GM19328 (cell line): ENCODE data around the gene ICAM2.
"Not testable (repeated sequence)": the region's sequence is repeated elsewhere in the genome, so short reads cannot be mapped to it uniquely, and the experiment has no call there.

ENCODE experiments used
- ATAC-seq: cut with Tn5 transposase; IDR thresholded peaks from one replicate; pipeline ENCODE4 v1.9.1; 2021; ENCODE audit warnings: mild to moderate bottlenecking, moderate library complexity; ENCODE audit not compliant: unreplicated experiment

Gene ICAM2

GRCh38 chr17:63998050-63998720, 22.2 kb downstream of the ICAM2 start, which contains the start of gene PRR29:
Gene PRR29 (plus strand): TSS chr17:63998351. CDS start chr17:63998365, 14 bp downstream.
- ATAC-seq = no peak

- ATAC-seq = no peak
These were observed 22.9 kb downstream of the ICAM2 start for GRCh38 chr17:63997341-63998048.

GRCh38 chr17:63996430-63997182, 23.8 kb downstream of the ICAM2 start:
- ATAC-seq = no peak

GRCh38 chr17:63995626-63996025, 24.8 kb downstream of the ICAM2 start:
- ATAC-seq = no peak

GRCh38 chr17:63993368-63993985, 27.0 kb downstream of the ICAM2 start:
- ATAC-seq = no peak

GRCh38 chr17:63991611-63992010, 28.8 kb downstream of the ICAM2 start:
- ATAC-seq = no peak

- ATAC-seq = no peak
These were observed 30.6 kb downstream of the ICAM2 start for GRCh38 chr17:63989622-63990345.

- ATAC-seq = no peak
These were observed 31.5 kb downstream of the ICAM2 start for GRCh38 chr17:63988741-63989621.

GRCh38 chr17:63988127-63988478, 32.3 kb downstream of the ICAM2 start:
- ATAC-seq = no peak

GRCh38 chr17:63987221-63988126, 33.0 kb downstream of the ICAM2 start:
- no peak for ATAC-seq

- no peak for ATAC-seq
These were observed 33.6 kb downstream of the ICAM2 start for GRCh38 chr17:63986821-63987220.

- no peak for ATAC-seq
These were observed 34.9 kb downstream of the ICAM2 start for GRCh38 chr17:63985387-63986140.

- no peak for ATAC-seq
These were observed 35.6 kb downstream of the ICAM2 start for GRCh38 chr17:63984651-63985386.

GRCh38 chr17:63984236-63984635, 36.2 kb downstream of the ICAM2 start:
- no peak for ATAC-seq

- ATAC-seq = no peak
These were observed 37.1 kb downstream of the ICAM2 start for GRCh38 chr17:63983320-63983719.

- not testable (repeated sequence) for ATAC-seq
These were observed 37.8 kb downstream of the ICAM2 start for GRCh38 chr17:63982641-63983040.
